SH-SY5Y (cell line): ENCODE results near the gene PRLH.

ENCODE experiments used
- GATA2 ChIP-seq: IDR thresholded peaks from 2 replicates; pipeline ENCODE4 v1.6.1; 2011; ENCODE audit warnings: mild to moderate bottlenecking, low read depth, low read length
- GATA3 ChIP-seq: IDR thresholded peaks from 2 replicates; pipeline ENCODE4 v1.6.1; 2011; ENCODE audit warnings: low read depth, mild to moderate bottlenecking, low read length, moderate library complexity

DNA sequence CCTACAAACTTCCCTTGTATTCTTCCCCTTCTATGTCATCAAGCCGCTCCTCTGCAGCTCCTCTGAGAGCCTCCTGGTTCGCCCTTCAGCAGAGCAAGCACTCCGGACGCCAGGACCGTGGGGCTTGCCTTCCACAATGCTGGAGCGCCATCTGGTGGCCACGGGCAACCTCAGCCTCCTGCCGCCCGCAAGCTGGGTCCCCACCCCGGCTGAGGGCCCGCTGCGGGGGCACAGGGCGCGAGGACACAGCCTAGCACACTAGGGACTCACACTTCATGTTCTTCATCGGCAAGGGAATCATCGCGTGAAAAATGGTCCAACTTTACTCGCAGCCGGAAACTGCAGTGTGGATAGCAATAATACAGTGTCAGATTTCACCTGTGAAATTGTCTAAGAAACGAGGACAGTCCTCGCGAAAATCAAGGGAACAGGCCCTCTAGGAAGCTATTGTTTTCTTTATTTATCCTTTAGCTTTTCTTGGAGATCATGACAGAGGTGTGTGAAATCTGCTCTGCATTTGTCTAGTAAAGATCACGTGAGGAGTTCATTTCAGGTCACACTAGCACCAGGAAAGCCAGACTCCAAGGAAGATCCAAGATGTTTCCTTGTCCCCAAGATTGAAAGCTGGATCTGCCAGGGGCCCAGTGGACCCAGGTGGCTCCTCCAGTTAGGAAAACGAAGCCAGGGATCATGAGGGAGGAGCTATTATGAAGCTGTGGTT, 5.8 kb downstream of the PRLH start:
- no peak for TF ChIP-seq GATA3
- no peak for TF ChIP-seq GATA2
